Fibroblast of villous mesenchyme (primary cell): Measurements from ENCODE around the gene SMIM29. TPM values are rescaled to one million over a fixed set of nuclear protein-coding genes. Genes with fewer than 3 reads are reported as not detected.
A peak's percentile ranks its signal among the peaks of the same experiment; 100 is the strongest.

Source experiments
- DNase-seq: peaks from one replicate; pipeline ENCODE4 v3.0.0-alpha.2; 2010; ENCODE audit warnings: low read depth
- H3K4me3 ChIP-seq: 2 replicates; pipeline ENCODE4 v1.5.1; 2011; ENCODE audit warnings: low read depth, mild to moderate bottlenecking, low read length
- total RNA-seq: library from RNA; depleted of rRNA; stranded (reverse); fragments of >200 nt; gene quantifications from 2 replicates; pipeline ENCODE4 v1.2.3, GENCODE V29; 2012
- TF ChIP-seq, protein P1 (sequence below): IDR thresholded peaks from 2 replicates; pipeline ENCODE4 v1.5.1; 2012; ENCODE audit warnings: low read depth, mild to moderate bottlenecking, low read length; ENCODE audit not compliant: insufficient read depth

Gene SMIM29
- total RNA-seq, 1 donor, result 22.5 TPM

DNA sequence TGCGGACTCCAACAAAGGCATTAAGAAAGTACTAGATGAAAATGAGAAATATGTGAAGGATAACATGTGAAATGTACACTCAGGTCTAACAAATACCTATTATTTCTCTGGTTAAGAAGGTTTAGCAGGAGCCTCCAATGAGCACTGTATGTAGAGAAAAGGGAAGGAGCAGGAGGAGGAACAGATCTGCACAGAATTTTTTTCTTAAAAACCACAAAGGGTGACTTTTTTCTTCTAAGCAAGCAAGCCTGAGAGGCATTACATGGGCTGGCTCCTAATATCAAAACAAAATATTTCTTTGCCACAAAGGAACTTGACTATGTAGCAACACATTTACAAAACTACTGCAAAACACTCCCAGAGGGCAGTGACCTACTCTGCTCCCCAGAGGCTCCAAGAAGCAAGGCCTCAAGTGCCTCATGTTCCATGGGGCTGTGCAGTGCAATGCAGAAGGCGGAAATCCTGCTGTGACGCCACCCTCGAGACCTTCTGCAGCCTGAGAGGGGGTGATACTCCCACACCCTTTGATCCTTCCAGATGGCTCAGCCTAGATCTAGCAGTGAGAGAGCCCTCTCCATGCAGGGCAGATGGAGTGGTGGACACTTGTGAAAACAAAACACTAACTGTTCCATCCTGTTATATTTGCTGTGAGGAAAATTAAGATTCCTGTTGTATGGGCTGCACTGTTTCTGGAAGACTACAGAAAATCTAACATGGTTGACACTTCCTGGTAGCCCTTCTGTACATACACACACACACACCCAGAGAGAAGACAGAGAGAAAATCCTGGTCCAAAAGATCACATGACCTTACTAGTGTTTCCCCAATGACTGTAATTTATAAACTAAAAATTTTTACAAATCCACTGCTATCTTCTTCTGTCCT is 36.0 kb upstream of the SMIM29 start:
- no peak overlapping the region for H3K4me3 ChIP-seq
- TF ChIP-seq, protein P1, sequence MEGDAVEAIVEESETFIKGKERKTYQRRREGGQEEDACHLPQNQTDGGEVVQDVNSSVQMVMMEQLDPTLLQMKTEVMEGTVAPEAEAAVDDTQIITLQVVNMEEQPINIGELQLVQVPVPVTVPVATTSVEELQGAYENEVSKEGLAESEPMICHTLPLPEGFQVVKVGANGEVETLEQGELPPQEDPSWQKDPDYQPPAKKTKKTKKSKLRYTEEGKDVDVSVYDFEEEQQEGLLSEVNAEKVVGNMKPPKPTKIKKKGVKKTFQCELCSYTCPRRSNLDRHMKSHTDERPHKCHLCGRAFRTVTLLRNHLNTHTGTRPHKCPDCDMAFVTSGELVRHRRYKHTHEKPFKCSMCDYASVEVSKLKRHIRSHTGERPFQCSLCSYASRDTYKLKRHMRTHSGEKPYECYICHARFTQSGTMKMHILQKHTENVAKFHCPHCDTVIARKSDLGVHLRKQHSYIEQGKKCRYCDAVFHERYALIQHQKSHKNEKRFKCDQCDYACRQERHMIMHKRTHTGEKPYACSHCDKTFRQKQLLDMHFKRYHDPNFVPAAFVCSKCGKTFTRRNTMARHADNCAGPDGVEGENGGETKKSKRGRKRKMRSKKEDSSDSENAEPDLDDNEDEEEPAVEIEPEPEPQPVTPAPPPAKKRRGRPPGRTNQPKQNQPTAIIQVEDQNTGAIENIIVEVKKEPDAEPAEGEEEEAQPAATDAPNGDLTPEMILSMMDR, result no peak
- DNase-seq, result peak; percentile 98

DNA sequence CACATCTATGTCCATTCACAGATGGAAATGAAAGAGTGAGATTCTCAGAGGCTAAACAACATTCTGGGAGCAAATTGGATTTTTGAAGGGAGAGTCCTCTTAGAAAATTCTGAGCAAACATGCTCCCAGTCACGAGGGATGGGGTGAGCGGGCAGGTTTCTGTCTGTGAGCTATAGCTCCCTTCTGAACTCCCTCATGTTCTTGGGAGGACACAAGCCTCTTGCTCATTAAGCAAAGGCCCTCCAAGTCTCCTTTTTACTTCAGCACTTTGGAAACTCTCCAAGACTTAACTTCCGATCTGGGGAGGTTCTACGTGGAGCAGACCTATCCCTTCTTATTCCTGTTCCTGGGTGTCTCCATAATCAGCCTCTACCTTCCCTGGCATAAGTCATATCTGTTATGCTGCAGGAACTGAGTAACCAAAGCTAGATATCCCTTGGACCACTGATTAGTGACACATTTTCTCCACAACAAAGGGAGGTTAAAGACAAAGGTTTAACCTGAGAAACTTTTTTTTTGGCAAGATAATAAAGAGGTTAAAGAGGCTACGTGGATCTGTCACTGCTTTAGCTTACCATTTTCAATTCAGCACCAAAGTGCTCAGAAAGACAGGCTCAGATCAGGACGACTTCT is 33.0 kb upstream of the SMIM29 start:
- no peak overlapping the region for H3K4me3 ChIP-seq
- TF ChIP-seq, protein P1, result no peak
- DNase-seq, result no peak

DNA sequence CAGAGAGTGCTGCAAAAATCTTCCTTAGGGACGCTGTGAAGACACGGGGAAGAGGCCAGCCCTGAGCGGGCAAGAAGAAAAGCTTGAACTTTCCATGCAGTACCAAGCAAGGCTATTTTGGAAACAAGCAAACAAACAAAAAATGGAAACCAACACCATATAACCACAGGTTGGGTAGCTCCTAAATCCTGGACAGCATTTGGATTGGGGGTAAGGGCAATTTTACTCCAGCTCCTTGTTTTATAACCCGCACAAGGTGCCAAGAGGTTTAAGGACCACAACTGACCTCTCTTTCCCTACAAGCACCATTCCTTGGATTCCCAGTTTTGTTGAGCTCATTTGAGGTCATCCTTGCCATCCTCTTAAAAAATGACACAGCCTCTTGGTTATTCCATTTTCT is 31.4 kb upstream of the SMIM29 start:
- TF ChIP-seq, protein P1, result no peak
- H3K4me3 ChIP-seq, result no peak overlapping the region
- DNase-seq, result no peak

DNA sequence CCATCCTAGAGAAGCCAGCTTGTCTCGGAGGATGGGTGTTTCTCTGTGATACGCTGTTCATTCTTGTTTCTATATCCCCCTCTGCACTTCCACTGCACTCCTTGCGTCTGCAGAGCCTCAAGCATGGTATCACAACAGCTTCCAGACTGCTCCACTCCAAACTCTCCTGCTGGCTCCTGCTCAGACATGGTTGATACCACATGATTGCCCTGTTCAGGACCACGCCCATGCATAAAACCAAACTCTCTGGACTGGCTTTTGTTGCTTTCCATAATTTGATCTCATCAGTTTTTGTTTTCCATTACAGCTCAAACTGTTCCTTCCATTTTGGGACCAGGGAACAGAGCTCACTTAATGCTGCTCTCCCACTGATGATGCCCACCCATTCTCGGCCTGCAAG is 30.0 kb upstream of the SMIM29 start:
- DNase-seq, result no peak
- TF ChIP-seq, protein P1, result no peak
- H3K4me3 ChIP-seq, result no peak overlapping the region

DNA sequence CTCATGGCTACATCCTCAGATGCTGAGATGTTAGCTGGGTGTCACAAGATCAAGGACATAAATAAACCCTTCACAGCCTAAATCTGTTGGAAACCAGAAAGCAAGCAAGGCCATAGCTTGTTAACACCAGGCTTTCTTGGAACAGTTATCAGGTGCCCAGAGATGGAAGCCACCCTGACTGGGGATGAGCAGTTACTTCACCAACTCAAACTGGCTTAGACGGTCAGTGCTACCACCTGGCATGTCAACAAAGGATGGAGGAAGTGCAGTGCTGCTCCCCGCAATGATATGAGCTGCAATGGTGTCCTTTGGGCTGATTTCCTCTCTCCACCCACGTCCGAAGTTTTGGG is 28.9 kb upstream of the SMIM29 start:
- no peak overlapping the region for H3K4me3 ChIP-seq
- TF ChIP-seq, protein P1, result no peak
- no peak for DNase-seq

DNA sequence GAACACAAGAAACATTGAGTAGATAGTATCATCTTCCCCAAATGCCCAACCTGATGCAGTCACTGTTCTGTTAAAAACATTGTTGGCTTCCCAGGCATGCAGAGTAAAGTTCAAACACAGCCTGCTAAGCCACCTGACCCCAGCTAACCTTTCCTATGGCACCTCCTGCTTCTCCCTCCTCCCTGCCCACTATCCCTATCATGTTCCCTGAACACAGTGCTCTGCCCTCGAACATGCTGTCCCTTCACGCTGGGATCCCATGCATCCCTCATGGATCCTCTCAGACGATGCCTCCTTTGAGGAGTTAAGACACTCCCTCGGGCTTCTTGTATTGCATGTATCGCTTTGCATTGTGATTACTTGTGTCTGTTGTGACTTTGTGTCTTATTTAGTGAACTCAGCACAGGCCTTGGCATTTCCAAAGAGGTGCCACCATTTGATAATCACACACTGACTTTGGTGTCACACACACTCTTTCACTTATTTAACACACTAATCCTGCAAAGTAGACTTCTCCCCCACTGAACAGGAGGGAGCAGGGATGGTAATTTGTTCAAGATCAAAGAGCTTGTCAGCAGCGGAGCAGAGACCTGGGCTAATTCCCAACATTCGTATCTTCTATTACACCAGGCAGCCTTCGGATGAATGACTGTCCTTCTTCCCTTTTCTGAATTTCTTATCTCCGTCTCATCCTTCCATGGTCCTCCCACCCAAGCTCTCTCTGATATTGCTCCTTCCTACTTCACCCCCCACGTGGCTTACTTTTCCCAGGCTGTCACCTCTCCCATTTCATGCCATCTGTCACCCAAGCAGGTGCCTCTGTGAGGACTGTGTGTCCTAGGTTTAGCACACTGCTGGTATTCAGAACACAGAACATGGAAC is 28.3 kb upstream of the SMIM29 start:
- DNase-seq, result peak; percentile 12
- TF ChIP-seq, protein P1, result no peak
- no peak overlapping the region for H3K4me3 ChIP-seq
